ENCODE results near the gene NSF. TPM values are rescaled to one million over a fixed set of nuclear protein-coding genes. Genes with fewer than 3 reads are reported as not detected.
"Not testable (repeated sequence)": the region's sequence is repeated elsewhere in the genome, so short reads cannot be mapped to it uniquely, and the experiment has no call there.

NSF gene
- total RNA-seq, 1 donor from 2014 or later, result 36.1 TPM

GRCh38 chr17:46649246-46649645, 58.8 kb downstream of the NSF start:
- H3K27ac ChIP-seq; H3K9me3 ChIP-seq; H3K36me3 ChIP-seq; intact Hi-C loops (cut with DNase I); DNase-seq (ENCODE audit: extremely low spot score in 2 of 2); H3K4me3 ChIP-seq; H3K27me3 ChIP-seq; H3K4me1 ChIP-seq: not testable (repeated sequence)

DNA sequence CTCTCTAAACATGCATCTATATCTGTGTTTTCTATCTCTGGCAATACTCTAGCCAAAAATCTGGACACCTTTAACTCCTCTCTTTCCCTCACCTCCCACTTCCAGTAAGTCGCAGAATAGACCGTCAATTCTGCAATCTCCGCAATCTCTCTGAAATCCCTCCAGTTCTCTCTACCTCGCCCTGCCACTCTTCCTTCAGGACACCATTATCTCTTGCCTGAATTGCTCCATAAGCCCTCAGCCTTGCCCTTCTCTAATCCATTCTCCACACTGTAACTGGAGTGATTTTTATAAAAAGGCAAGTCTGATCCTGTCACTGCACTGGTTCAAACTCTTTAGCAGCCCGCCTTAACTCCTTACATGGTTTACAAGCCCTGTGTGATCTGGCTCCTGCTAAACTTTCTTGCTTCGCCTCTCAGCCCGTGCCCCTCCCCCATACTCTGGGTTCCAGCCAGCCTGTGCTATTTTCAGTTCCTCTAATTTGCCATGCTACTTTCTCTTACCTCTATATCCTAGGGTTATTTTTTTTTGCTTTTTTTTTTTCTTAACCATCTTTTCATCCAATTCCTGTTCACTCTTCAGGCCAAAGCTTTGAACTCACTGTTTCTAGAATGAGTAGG, 61.7 kb downstream of the NSF start:
- H3K9me3 ChIP-seq; intact Hi-C loops (cut with DNase I); H3K27ac ChIP-seq; H3K36me3 ChIP-seq; H3K27me3 ChIP-seq; DNase-seq (ENCODE audit: extremely low spot score in 2 of 2); H3K4me1 ChIP-seq; H3K4me3 ChIP-seq: not testable (repeated sequence)

DNA sequence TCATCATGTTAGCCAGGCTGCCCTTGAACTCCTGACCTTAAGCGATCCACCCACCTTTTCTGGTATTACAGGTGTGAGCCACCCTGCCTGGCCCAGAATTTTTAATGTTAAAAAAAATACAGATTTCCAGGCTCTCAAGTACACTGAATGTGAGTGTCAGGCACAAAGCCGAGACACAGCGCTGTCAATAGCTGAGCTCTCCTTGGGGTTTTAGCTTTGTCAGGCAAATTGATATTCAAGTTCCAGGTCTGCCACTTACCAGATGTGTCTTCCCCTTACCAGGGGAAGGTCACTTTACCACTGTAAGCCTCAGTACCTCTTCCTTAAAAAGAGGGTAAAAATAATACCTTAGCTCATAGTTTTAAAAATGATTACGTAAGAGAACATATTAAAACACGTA, 67.8 kb downstream of the NSF start:
- H3K36me3 ChIP-seq; H3K27me3 ChIP-seq; H3K9me3 ChIP-seq; intact Hi-C loops (cut with DNase I); DNase-seq (ENCODE audit: extremely low spot score in 2 of 2); H3K4me3 ChIP-seq; H3K27ac ChIP-seq; H3K4me1 ChIP-seq: not testable (repeated sequence)

- H3K27ac ChIP-seq; DNase-seq (ENCODE audit: extremely low spot score in 2 of 2); H3K27me3 ChIP-seq; H3K4me1 ChIP-seq; H3K36me3 ChIP-seq; H3K4me3 ChIP-seq; intact Hi-C loops (cut with DNase I); H3K9me3 ChIP-seq: not testable (repeated sequence)
Observed at GRCh38 chr17:46659702-46660101, 69.2 kb downstream of the NSF start.

DNA sequence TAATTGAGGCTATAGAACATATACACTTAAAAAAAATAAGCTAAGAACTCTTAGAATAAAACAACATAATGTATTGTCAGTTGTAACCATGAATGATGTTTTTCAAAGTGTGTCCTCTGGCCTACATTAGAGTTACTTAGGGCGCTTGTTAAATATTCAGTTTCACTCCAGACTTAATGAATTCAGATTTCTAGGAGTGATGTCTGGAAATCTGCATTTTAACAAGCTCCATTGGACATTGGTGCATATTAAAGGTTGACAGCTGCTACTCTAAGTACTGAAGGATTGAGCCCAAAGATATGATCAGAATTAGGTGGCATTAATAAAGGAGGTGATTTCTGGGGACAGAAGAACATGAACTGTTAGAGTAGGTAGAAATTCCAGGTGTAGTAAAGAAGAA, 72.7 kb downstream of the NSF start:
- intact Hi-C loops (cut with DNase I); H3K27me3 ChIP-seq; H3K4me3 ChIP-seq; H3K27ac ChIP-seq; H3K9me3 ChIP-seq; DNase-seq (ENCODE audit: extremely low spot score in 2 of 2); H3K4me1 ChIP-seq; H3K36me3 ChIP-seq: not testable (repeated sequence)

- H3K27ac ChIP-seq; DNase-seq (ENCODE audit: extremely low spot score in 2 of 2); H3K4me1 ChIP-seq; H3K4me3 ChIP-seq; H3K27me3 ChIP-seq; intact Hi-C loops (cut with DNase I); H3K9me3 ChIP-seq; H3K36me3 ChIP-seq: not testable (repeated sequence)
Observed at GRCh38 chr17:46663552-46663951, 73.1 kb downstream of the NSF start.

- H3K9me3 ChIP-seq; H3K27me3 ChIP-seq; H3K4me3 ChIP-seq; intact Hi-C loops (cut with DNase I); H3K36me3 ChIP-seq; DNase-seq (ENCODE audit: extremely low spot score in 2 of 2); H3K27ac ChIP-seq; H3K4me1 ChIP-seq: not testable (repeated sequence)
Observed at GRCh38 chr17:46665969-46666368, 75.5 kb downstream of the NSF start.

- H3K36me3 ChIP-seq; H3K27ac ChIP-seq; H3K4me3 ChIP-seq; intact Hi-C loops (cut with DNase I); H3K9me3 ChIP-seq; DNase-seq (ENCODE audit: extremely low spot score in 2 of 2); H3K27me3 ChIP-seq; H3K4me1 ChIP-seq: not testable (repeated sequence)
Observed at GRCh38 chr17:46670789-46671188, 80.3 kb downstream of the NSF start.

DNA sequence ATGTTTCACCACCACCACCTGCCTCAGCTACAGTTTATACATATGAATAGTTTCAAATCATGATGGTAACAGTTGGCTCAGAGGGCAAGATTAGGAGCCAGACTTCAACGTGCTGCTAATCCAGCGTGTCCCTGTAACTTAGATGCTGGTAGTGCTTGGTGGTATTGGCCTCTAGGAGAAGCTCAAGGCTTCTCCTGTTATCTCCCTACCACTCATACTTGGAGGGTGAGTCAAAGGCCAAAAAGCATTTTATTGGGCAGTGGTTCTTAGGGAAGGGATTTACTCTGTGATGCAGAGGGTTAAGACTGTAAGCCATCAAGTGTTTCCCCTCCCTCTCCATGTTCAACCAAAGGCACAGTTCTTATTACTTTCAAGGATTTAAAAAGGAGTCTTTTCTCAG, 82.3 kb downstream of the NSF start:
- H3K36me3 ChIP-seq; H3K27ac ChIP-seq; H3K27me3 ChIP-seq; H3K4me3 ChIP-seq; intact Hi-C loops (cut with DNase I); DNase-seq (ENCODE audit: extremely low spot score in 2 of 2); H3K4me1 ChIP-seq; H3K9me3 ChIP-seq: not testable (repeated sequence)

DNA sequence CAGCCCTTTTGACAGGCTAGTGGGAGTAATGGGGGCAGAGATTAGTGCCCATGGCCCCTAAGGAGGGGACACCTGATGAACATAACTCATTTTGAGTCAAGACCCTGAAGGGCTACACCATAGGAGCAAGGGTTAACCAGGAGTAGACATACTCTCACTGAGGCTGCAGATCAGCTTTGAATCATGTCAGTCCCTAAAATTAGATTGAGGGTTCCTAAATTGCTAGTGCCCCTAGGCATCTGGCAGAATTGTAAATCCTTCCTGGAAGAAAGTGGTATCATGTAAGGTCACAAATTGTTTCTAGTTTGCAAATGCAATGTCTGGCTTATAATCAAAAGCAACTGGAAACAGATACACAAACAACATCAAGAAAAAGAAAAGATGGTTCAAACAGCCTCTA, 87.3 kb downstream of the NSF start:
- H3K36me3 ChIP-seq; H3K27ac ChIP-seq; H3K9me3 ChIP-seq; intact Hi-C loops (cut with DNase I); H3K4me1 ChIP-seq; H3K4me3 ChIP-seq; H3K27me3 ChIP-seq; DNase-seq (ENCODE audit: extremely low spot score in 2 of 2): not testable (repeated sequence)

DNA sequence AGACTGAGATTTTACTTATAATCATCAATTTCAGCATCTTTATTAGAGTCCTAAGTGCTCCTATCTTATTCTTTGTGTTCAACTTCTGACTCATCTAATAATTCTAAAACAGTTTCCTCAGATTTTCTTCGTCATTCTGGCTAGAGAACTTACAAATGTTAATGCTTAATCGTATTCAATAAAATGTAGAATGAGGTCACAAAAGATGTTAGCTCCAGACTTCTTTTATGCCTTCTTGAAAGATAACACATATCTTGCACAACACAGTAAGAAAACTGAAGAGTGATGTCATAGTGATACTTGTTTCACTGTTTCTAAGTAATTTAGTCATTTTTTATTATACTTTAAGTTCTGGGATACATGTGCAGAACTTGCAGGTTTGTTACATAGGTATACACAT, 93.2 kb downstream of the NSF start:
- intact Hi-C loops (cut with DNase I); H3K36me3 ChIP-seq: not testable (repeated sequence)

GRCh38 chr17:46685284-46685683, 94.8 kb downstream of the NSF start:
- H3K36me3 ChIP-seq; H3K27me3 ChIP-seq; H3K9me3 ChIP-seq; H3K4me3 ChIP-seq; H3K27ac ChIP-seq; H3K4me1 ChIP-seq; DNase-seq (ENCODE audit: extremely low spot score in 2 of 2); intact Hi-C loops (cut with DNase I): not testable (repeated sequence)

More for the DNA sequence above, 93.2 kb downstream of the NSF start:
- not testable (repeated sequence) for H3K4me3 ChIP-seq; DNase-seq (ENCODE audit: extremely low spot score in 2 of 2); H3K4me1 ChIP-seq; H3K27ac ChIP-seq; H3K9me3 ChIP-seq; H3K27me3 ChIP-seq

DNA sequence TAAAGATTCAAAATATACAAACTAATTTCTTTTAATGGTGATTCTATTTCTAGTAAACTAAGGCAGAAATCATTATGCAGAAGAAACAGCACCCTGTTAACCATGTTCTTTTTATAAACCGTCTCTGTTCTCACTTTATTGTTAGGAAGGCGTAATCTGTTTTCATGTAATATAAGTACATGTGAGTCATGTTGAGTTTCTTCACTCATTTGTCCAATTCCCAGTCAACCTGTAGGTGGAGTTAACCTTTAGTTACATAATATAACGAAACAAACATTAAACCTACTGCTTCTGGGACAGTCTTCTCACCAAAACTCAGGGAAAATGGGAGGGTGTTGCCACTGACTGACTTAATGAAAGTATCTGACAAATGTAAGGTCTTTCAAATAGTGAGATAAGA, 101.7 kb downstream of the NSF start:
- H3K9me3 ChIP-seq; H3K4me1 ChIP-seq; H3K27me3 ChIP-seq; H3K36me3 ChIP-seq; DNase-seq (ENCODE audit: extremely low spot score in 2 of 2); H3K27ac ChIP-seq; H3K4me3 ChIP-seq; intact Hi-C loops (cut with DNase I): not testable (repeated sequence)

DNA sequence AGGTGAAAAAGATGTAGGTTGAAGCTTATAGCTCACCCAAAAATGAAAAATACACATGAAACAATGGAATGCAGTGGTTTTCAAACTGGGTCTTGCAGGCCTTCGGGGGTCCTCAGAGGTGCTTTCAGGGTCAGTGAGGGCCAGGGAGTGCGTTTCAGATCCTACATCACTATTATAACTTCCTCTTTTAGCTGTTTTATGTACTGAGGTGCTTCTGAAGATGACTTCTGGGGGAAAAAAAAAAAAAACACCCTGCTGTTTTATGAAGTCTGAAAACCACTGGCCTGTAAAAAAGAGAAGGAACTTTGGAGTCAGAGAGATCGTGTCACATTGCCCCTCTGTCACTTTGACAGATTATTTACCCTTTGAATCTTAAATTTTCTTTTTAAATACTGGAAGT, 102.8 kb downstream of the NSF start:
- intact Hi-C loops (cut with DNase I); H3K9me3 ChIP-seq; H3K27ac ChIP-seq; DNase-seq (ENCODE audit: extremely low spot score in 2 of 2); H3K27me3 ChIP-seq; H3K4me1 ChIP-seq; H3K36me3 ChIP-seq; H3K4me3 ChIP-seq: not testable (repeated sequence)

DNA sequence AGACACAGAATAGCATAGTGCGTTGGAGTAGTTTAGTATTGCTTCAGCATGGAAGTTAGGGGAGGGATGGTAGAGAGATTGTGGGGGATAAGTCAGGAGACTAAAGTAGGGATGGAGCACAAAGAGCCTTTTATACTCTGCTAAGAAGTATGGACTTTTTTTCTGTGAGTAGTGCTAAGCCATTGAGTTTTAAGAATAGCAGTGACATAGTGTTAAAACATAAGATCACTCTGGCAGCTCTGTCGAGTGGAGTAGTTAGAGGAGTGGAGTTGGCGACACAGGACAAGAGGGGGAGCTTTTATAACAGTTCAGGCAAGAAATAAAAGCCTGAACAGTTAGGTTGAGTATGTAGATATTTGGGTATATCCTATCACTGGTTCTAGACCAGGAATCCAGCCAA, 106.1 kb downstream of the NSF start:
- DNase-seq (ENCODE audit: extremely low spot score in 2 of 2); H3K4me1 ChIP-seq; intact Hi-C loops (cut with DNase I); H3K27me3 ChIP-seq; H3K9me3 ChIP-seq; H3K27ac ChIP-seq; H3K36me3 ChIP-seq; H3K4me3 ChIP-seq: not testable (repeated sequence)
